HS-27A (cell line): ENCODE measurements around the gene TK2.

Source experiments
- DNase-seq: peaks from one replicate; pipeline ENCODE4 v3.0.0-alpha.2; 2012; ENCODE audit warnings: low read depth, missing footprints

TK2 gene

GRCh38 chr16:66481943-66482390, 68.0 kb downstream of the TK2 start:
- DNase-seq = no peak

GRCh38 chr16:66481081-66481942, 68.6 kb downstream of the TK2 start:
- no peak for DNase-seq

GRCh38 chr16:66480265-66481080, 69.4 kb downstream of the TK2 start:
- no peak for DNase-seq

- DNase-seq = no peak
Measured at GRCh38 chr16:66479661-66480264, 70.2 kb downstream of the TK2 start.

- peak; percentile 31 for DNase-seq
Measured at GRCh38 chr16:66478733-66479511, 71.0 kb downstream of the TK2 start.

GRCh38 chr16:66477028-66477515, 72.8 kb downstream of the TK2 start:
- DNase-seq = no peak

GRCh38 chr16:66476328-66477027, 73.4 kb downstream of the TK2 start:
- DNase-seq = no peak

- no peak for DNase-seq
Measured at GRCh38 chr16:66475232-66475631, 74.7 kb downstream of the TK2 start.

- DNase-seq = no peak
Measured at GRCh38 chr16:66474750-66475199, 75.1 kb downstream of the TK2 start.

GRCh38 chr16:66473654-66474519, 76.0 kb downstream of the TK2 start:
- no peak for DNase-seq

- DNase-seq = no peak
Measured at GRCh38 chr16:66473051-66473571, 76.8 kb downstream of the TK2 start.

- DNase-seq = no peak
Measured at GRCh38 chr16:66471716-66472393, 78.1 kb downstream of the TK2 start.

- DNase-seq = no peak
Measured at GRCh38 chr16:66471264-66471663, 78.7 kb downstream of the TK2 start.

GRCh38 chr16:66470556-66470955, 79.4 kb downstream of the TK2 start:
- DNase-seq = no peak

- no peak for DNase-seq
Measured at GRCh38 chr16:66469947-66470546, 79.9 kb downstream of the TK2 start.

GRCh38 chr16:66469291-66469946, 80.5 kb downstream of the TK2 start:
- DNase-seq = no peak

- no peak for DNase-seq
Measured at GRCh38 chr16:66468321-66468965, 81.5 kb downstream of the TK2 start.

GRCh38 chr16:66467611-66468010, 82.3 kb downstream of the TK2 start:
- DNase-seq = no peak
